ENCODE results near the gene UBE2R2.

UBE2R2 gene

DNA sequence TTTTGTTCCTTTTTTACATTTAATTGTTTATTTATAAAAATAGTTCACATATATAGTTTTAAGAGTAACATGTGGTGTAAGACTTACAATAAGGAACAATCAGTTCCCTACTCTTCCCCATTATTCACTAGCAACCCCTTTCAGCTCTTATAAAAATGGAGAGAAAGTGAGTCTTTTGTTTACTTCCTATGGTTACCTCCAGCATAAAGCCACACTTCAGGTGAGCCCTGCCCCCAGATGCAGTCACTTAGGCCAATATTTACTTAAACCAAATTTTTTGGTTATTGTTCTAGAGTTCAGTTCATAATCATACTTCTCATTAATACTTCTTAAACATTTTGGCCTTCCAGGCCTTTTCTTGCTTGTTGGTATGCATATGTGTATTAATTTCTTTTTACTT is 33.7 kb downstream of the UBE2R2 start:
- Histone ChIP-seq H3F3A (ENCODE audit: low read depth) (no peaks in the 10 kb centered on the region), H4K20me1 (ENCODE audit: insufficient read depth, low read length, poor library complexity, severe bottlenecking) (peaks cover 95% of the 10 kb centered on the region), H2AFZ (ENCODE audit: low read length) (no peak overlapping the region), H3K9me2 (replicated peaks; ENCODE audit: low read depth, low read length) (no peaks in the 10 kb centered on the region), H3K4me2 (ENCODE audit: low read depth, low read length, poor library complexity, severe bottlenecking) (no peak overlapping the region), H3K9me3 (ENCODE audit: insufficient read depth, low read depth, low read length) (no peaks in the 10 kb centered on the region), H3K27me3 (ENCODE audit: insufficient read depth, low read length, poor library complexity, severe bottlenecking) (no peaks in the 10 kb centered on the region), H3K4me3 (ENCODE audit: low read length, poor library complexity, severe bottlenecking) (no peak overlapping the region), H3K36me3 (ENCODE audit: insufficient read depth, low read length) (peaks cover 3% of the 10 kb centered on the region; the same call in 1 of the 2 replicates), H3K9ac (ENCODE audit: low read depth, low read length, poor library complexity, severe bottlenecking) (no peak overlapping the region), H3K79me2 (ENCODE audit: insufficient read depth, low read length) (peaks cover 98% of the 10 kb centered on the region), H3K4me1 (ENCODE audit: insufficient read depth, low read length, poor library complexity, severe bottlenecking) (peaks cover 7% of the 10 kb centered on the region)
- TF ChIP-seq EZH2phosphoT487 (IDR thresholded peaks at IDR 0.05; ENCODE audit: borderline replicate concordance), result no peak
- TF ChIP-seq, protein P1, sequence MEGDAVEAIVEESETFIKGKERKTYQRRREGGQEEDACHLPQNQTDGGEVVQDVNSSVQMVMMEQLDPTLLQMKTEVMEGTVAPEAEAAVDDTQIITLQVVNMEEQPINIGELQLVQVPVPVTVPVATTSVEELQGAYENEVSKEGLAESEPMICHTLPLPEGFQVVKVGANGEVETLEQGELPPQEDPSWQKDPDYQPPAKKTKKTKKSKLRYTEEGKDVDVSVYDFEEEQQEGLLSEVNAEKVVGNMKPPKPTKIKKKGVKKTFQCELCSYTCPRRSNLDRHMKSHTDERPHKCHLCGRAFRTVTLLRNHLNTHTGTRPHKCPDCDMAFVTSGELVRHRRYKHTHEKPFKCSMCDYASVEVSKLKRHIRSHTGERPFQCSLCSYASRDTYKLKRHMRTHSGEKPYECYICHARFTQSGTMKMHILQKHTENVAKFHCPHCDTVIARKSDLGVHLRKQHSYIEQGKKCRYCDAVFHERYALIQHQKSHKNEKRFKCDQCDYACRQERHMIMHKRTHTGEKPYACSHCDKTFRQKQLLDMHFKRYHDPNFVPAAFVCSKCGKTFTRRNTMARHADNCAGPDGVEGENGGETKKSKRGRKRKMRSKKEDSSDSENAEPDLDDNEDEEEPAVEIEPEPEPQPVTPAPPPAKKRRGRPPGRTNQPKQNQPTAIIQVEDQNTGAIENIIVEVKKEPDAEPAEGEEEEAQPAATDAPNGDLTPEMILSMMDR (conservative IDR thresholded peaks at IDR 0.05; ENCODE audit: low read length), result no peak

DNA sequence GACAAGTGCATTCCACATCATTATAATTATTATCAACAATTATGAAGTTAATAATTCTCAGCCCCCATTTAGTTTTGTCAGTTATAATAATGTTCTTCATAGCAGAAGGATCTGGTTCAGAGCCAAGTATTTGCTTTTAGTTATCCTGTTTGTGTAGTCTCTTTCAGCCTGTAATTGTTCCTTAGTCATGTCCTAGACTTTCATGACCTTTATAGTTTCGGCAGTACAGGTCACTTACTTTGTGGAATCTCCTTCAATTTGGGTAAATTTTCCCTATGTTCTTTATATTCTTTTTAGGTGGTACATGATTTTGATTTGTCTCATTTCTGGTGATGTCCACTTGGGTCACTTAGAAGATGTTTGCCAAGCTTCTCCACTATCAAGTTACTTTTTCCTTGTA is 34.3 kb downstream of the UBE2R2 start:
- no peak for TF ChIP-seq EZH2phosphoT487 (IDR thresholded peaks at IDR 0.05; ENCODE audit: borderline replicate concordance)
- TF ChIP-seq, protein P1 (conservative IDR thresholded peaks at IDR 0.05; ENCODE audit: low read length), result no peak

DNA sequence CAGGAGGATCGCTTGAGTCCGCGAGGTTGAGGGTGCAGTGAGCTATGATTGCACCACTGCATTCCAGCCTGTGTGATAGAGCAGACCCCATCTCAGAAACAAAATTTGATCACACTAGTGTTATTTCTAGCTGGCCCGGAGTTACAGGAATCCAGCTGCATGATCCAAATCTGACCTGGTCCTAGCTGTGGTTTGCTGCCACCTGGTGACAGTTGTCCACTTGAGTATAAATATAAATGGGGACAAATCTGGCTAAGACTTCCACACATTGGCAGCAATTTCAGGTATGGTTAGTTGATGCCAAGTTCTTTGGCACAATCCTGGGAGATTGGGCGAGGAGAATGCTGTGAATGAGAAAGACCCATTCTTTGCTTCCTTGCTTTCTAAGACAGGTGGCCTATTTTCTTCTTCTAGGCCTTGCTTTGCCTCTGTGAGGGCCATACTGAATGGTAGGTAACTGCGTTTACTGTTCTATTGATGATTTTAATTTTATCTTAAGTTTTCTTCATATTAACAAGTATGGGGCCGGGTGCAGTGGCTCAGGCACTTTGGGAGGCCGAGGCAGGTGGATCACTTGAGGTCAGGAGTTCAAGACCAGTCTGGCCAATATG is 35.4 kb downstream of the UBE2R2 start:
- H3K9me3 ChIP-seq (ENCODE audit: insufficient read depth, low read depth, low read length), result no peaks in the 10 kb centered on the region
- H4K20me1 ChIP-seq (ENCODE audit: insufficient read depth, low read length, poor library complexity, severe bottlenecking), result peaks cover 96% of the 10 kb centered on the region
- H3K36me3 ChIP-seq (ENCODE audit: insufficient read depth, low read length), result peaks cover 3% of the 10 kb centered on the region; the same call in 1 of the 2 replicates
- peaks cover under 1% of the 10 kb centered on the region for H3K4me1 ChIP-seq (ENCODE audit: insufficient read depth, low read length, poor library complexity, severe bottlenecking)
- H3K9me2 ChIP-seq (replicated peaks; ENCODE audit: low read depth, low read length), result no peaks in the 10 kb centered on the region
- H2AFZ ChIP-seq (ENCODE audit: low read length), result no peak overlapping the region
- no peaks in the 10 kb centered on the region for H3F3A ChIP-seq (ENCODE audit: low read depth)
- peaks cover 98% of the 10 kb centered on the region for H3K79me2 ChIP-seq (ENCODE audit: insufficient read depth, low read length)
- H3K27me3 ChIP-seq (ENCODE audit: insufficient read depth, low read length, poor library complexity, severe bottlenecking), result no peaks in the 10 kb centered on the region
- H3K9ac ChIP-seq (ENCODE audit: low read depth, low read length, poor library complexity, severe bottlenecking), result no peak overlapping the region
- no peak overlapping the region for H3K4me3 ChIP-seq (ENCODE audit: low read length, poor library complexity, severe bottlenecking)
- no peak overlapping the region for H3K4me2 ChIP-seq (ENCODE audit: low read depth, low read length, poor library complexity, severe bottlenecking)
- no peak for TF ChIP-seq EZH2phosphoT487 (IDR thresholded peaks at IDR 0.05; ENCODE audit: borderline replicate concordance)
- TF ChIP-seq, protein P1 (conservative IDR thresholded peaks at IDR 0.05; ENCODE audit: low read length), result peak; percentile 64

More for the DNA sequence above, 34.3 kb downstream of the UBE2R2 start:
- H3F3A ChIP-seq (ENCODE audit: low read depth), result no peaks in the 10 kb centered on the region
- no peak overlapping the region for H2AFZ ChIP-seq (ENCODE audit: low read length)
- H3K36me3 ChIP-seq (ENCODE audit: insufficient read depth, low read length), result peaks cover 3% of the 10 kb centered on the region; the same call in 1 of the 2 replicates
- H3K9me3 ChIP-seq (ENCODE audit: insufficient read depth, low read depth, low read length), result no peaks in the 10 kb centered on the region
- H3K9me2 ChIP-seq (replicated peaks; ENCODE audit: low read depth, low read length), result no peaks in the 10 kb centered on the region
- H4K20me1 ChIP-seq (ENCODE audit: insufficient read depth, low read length, poor library complexity, severe bottlenecking), result peaks cover 97% of the 10 kb centered on the region
- H3K27me3 ChIP-seq (ENCODE audit: insufficient read depth, low read length, poor library complexity, severe bottlenecking), result no peaks in the 10 kb centered on the region
- H3K4me1 ChIP-seq (ENCODE audit: insufficient read depth, low read length, poor library complexity, severe bottlenecking), result peaks cover 7% of the 10 kb centered on the region
- H3K79me2 ChIP-seq (ENCODE audit: insufficient read depth, low read length), result peaks cover 98% of the 10 kb centered on the region
- H3K4me3 ChIP-seq (ENCODE audit: low read length, poor library complexity, severe bottlenecking), result no peak overlapping the region
- no peak overlapping the region for H3K9ac ChIP-seq (ENCODE audit: low read depth, low read length, poor library complexity, severe bottlenecking)
- H3K4me2 ChIP-seq (ENCODE audit: low read depth, low read length, poor library complexity, severe bottlenecking), result no peak overlapping the region

Data from Loucy (cell line).